Measurements from ENCODE around the gene ANKEF1. TPM values are rescaled to one million over a fixed set of nuclear protein-coding genes. Genes with fewer than 3 reads are reported as not detected.

ANKEF1 gene
- polyA plus RNA-seq, 3 donors = 1.5 to 3.0 (median 2.8) TPM

GRCh38 chr20:10076126-10077080 is 41.6 kb downstream of the ANKEF1 start:
- H3K27ac ChIP-seq (ENCODE audit: low read depth, low read length) = no peak overlapping the region
- WGBS, 3 donors = 29 to 54% (median 49%) methylated on average over 5 of the region's 5 CpGs

- no peak overlapping the region for H3K27ac ChIP-seq (ENCODE audit: low read depth, low read length)
- WGBS, 3 donors = 34 to 56% (median 41%) methylated on average over 4 of the region's 4 CpGs
These were observed 42.3 kb downstream of the ANKEF1 start for GRCh38 chr20:10077081-10077471.

GRCh38 chr20:10077886-10078285 is 43.1 kb downstream of the ANKEF1 start:
- no peak overlapping the region for H3K27ac ChIP-seq (ENCODE audit: low read depth, low read length)
- 70 to 79% (median 74%) methylated on average over 2 of the region's 2 CpGs for WGBS, 3 donors

- no peak overlapping the region for H3K27ac ChIP-seq (ENCODE audit: low read depth, low read length)
- 59 to 87% (median 76%) methylated on average over 3 of the region's 3 CpGs for WGBS, 3 donors
These were observed 43.6 kb downstream of the ANKEF1 start for GRCh38 chr20:10078403-10078802.

- H3K27ac ChIP-seq (ENCODE audit: low read depth, low read length) = no peak overlapping the region
These were observed 45.2 kb downstream of the ANKEF1 start for GRCh38 chr20:10079964-10080363.

- H3K27ac ChIP-seq (ENCODE audit: low read depth, low read length) = no peak overlapping the region
These were observed 45.8 kb downstream of the ANKEF1 start for GRCh38 chr20:10080574-10080973.

GRCh38 chr20:10089871-10090587 is 55.2 kb downstream of the ANKEF1 start:
- no peak overlapping the region for H3K27ac ChIP-seq (ENCODE audit: low read depth, low read length)
- 73 to 96% (median 93%) methylated on average over 4 of the region's 4 CpGs for WGBS, 3 donors

- no peak overlapping the region for H3K27ac ChIP-seq (ENCODE audit: low read depth, low read length)
- 19 to 52% (median 48%) methylated on average over 2 of the region's 2 CpGs for WGBS, 3 donors
These were observed 55.9 kb downstream of the ANKEF1 start for GRCh38 chr20:10090588-10091166.

GRCh38 chr20:10093087-10093591 is 58.4 kb downstream of the ANKEF1 start:
- WGBS, 3 donors = 75 to 84% (median 84%) methylated on average over 2 of the region's 2 CpGs
- H3K27ac ChIP-seq (ENCODE audit: low read depth, low read length) = no peak overlapping the region

GRCh38 chr20:10094566-10095173 is 59.9 kb downstream of the ANKEF1 start:
- no peak overlapping the region for H3K27ac ChIP-seq (ENCODE audit: low read depth, low read length)
- WGBS, 3 donors = 85 to 90% (median 86%) methylated on average over 5 of the region's 5 CpGs

- 96% methylated on average over 3 of the region's 3 CpGs for WGBS, 3 donors
These were observed 62.0 kb downstream of the ANKEF1 start for GRCh38 chr20:10096790-10097189.

GRCh38 chr20:10105046-10105445 is 70.3 kb downstream of the ANKEF1 start:
- H3K27ac ChIP-seq (ENCODE audit: low read depth, low read length) = no peak overlapping the region

More at GRCh38 chr20:10096790-10097189, 62.0 kb downstream of the ANKEF1 start:
- no peak overlapping the region for H3K27ac ChIP-seq (ENCODE audit: low read depth, low read length)

Other genes starting within 250 kb of the ANKEF1 start
- gene PAK5, start 195.9 kb upstream of the ANKEF1 start, polyA plus RNA-seq = under 1 TPM in 2 of 3 donors, not detected in 1; 0.01 to 0.44 TPM
- gene SNAP25, start 183.8 kb downstream of the ANKEF1 start, polyA plus RNA-seq = 10 to 100 TPM in 1 of 3 donors, 1 to 10 TPM in 1, under 1 TPM in 1; 0.46 to 10.1 (median 3.0) TPM